Stimulated activated CD4-positive, alpha-beta T cell treated with anti-CD3 and anti-CD28 coated beads, Interleukin-12 subunit alpha, Interleukin-12 subunit beta, amount 100 ng/mL, for 24 hours (primary cell): ENCODE data around the gene UBE4B.
A peak's percentile ranks its signal among the peaks of the same experiment; 100 is the strongest.

ENCODE experiments used
- DNase-seq, 2 experiments: peaks; one replicate each; pipeline ENCODE4 v3.0.0-alpha.2; 2020; ENCODE audit warnings: low read depth in 2 of 2

Gene UBE4B

GRCh38 chr1:10033359-10033845 is 644 bp downstream of the UBE4B start:
- peak in 1 of 2 experiments; percentile 1 for DNase-seq

- no peak for DNase-seq
Measured at GRCh38 chr1:10042746-10043145, 10.0 kb downstream of the UBE4B start.

DNA sequence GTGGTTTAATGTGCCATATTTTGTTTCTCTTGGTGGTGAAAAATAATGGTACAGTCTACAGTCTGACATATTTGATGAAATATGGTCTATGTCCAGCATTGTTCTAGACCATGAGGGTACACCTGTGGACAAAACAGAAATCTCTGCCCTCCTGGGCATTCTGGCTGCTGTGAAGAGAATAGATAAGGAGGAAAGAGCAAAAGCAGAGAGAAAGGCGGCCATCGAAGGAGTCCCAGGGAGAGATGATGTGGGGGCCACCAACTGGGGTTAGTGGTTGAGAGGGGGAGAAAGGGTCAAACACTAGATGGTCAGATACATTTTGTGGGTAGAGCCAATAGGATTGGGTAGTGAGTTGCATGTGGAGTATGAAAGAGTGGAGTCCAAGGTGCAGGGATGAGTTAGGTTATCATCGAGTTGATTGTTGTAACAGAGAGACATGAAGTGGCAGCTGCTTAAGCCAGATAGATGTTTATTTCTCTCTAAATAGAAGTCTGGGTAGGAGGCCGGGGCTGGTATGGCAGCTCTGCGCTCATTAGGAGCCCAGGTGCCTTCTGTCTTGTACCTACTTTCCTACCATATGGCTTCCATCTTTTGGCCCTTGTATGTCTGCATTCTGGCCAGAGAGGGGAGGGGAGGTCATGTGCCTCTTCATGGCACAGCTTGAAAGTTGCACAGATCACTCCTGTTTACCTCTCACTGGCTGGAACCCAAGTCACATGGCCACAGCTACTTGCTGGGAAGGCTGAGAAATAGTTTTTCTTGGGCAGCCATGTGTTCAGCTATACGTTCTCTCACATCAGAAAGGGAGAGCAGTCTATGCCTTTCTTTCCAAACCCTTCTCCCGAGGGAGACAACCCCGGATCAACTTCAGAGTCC is 13.0 kb downstream of the UBE4B start:
- DNase-seq, result no peak

GRCh38 chr1:10046356-10047085 is 13.8 kb downstream of the UBE4B start:
- no peak for DNase-seq

- DNase-seq, result no peak
Measured at GRCh38 chr1:10048601-10049000, 15.8 kb downstream of the UBE4B start.

DNA sequence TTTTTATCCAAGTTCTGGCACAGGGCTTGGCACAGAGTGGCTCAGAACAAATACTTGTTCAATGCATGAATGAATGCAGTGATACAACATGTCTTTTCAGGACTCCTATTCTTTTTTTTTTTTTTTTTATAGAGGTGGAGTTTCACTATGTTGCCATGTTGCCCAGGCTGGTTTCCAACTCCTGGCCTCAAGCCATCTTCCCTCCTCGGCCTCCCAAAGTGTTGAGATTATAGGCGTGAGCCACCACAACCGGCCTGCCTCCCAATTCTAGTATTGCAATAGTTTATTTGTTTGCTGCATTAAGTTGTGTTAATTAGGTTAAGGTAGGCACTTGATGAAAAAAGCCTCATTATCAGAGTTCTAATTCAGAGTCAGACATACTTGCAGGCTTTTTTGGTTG is 17.9 kb downstream of the UBE4B start:
- no peak for DNase-seq

- no peak for DNase-seq
Measured at GRCh38 chr1:10051656-10052055, 18.9 kb downstream of the UBE4B start.

DNA sequence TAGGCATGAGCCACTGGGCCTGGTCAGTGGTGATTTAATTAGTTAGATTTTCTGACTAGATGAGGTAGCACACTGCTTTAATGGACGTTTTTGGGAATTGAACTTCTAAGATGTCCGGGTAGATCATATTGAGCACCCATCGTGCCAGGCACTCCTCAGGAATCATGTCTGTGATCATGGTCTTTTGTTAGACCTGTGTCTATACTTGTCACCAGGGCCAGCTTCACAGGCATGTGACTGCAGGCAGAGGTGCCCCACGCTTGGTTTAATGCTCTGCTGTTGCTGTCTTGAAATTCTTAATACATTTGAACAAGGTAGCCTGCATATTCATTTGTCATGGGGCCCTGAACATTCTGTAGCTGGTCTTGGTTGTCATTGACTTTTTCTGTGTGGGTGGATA is 19.6 kb downstream of the UBE4B start:
- no peak for DNase-seq

DNA sequence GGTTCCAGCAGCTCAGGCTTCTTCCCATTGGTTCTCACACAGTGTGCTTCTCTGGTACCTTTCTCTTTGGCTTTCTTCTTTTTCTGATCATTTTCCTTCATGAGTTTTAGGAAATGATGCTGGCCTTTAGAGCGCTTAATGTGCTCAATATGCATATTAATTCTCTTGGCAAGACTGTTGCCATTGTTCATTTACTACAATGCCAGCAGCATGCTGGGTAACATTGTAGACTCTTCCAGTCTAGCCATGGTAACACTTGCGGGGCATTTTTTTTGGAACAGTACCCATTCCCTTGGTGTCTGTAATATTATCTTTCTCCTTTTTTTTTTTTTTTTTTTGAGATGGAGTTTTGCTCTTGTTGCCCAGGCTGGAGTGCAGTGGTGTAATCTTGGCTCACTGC is 21.7 kb downstream of the UBE4B start:
- no peak for DNase-seq

GRCh38 chr1:10056599-10056987 is 23.8 kb downstream of the UBE4B start:
- DNase-seq, result no peak

DNA sequence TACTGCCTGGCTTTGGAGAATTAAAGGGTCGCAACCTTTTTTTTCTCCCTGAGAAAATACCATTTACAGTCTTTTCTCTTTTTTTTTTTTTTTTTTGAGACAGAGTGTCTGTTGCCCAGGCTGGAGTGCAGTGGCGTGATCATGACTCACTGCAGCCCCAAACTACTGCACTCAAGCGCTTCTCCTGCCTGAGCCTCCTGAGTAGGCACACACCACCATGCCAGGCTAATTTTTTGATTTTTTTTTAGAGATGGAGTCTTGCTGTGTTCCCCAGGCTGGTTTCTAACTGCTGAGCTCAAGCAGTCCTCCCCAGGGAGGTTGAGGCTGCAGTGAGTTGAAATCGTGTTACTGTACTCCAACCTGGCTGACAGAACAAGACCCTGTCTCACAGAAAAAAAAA is 24.6 kb downstream of the UBE4B start:
- no peak for DNase-seq

- no peak for DNase-seq
Measured at GRCh38 chr1:10057796-10058195, 25.0 kb downstream of the UBE4B start.

- no peak for DNase-seq
Measured at GRCh38 chr1:10059342-10059718, 26.6 kb downstream of the UBE4B start.

DNA sequence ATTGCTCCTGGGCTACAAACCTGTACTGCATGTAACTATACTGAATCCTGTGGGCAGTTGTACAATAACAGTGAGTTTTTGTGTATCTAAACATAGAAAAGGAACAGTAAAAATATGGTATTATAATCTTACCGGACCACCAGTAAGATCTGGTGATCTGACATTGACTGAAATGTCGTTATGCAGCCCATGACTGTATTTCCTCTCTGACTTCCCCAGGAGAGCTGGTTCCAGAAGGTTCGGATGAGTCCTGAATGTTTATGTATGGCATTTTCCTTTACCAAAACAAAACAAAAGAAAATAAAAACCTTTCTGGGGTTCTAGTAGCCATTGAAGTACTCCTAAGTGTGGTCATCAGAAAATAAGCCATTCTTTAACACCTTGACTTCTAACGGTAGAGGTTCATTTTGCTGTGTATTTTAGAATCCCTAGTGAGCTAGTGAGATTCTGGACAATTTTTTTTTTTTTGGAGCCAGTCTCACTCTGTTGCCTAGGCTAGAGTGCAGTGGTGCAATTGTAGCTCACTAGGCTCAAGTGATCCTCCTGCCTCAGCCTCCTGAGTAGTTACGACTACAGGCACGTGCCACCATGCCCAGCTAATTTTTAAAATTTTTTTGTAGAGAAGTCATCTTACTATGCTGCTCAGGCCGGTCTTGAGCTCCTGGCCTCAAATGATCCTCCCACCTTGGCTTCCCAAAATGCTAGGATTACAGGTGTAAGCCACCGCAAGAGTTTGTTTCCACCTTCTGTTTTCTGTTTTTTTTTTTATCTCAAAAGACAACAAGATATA is 27.7 kb downstream of the UBE4B start:
- DNase-seq, result no peak

DNA sequence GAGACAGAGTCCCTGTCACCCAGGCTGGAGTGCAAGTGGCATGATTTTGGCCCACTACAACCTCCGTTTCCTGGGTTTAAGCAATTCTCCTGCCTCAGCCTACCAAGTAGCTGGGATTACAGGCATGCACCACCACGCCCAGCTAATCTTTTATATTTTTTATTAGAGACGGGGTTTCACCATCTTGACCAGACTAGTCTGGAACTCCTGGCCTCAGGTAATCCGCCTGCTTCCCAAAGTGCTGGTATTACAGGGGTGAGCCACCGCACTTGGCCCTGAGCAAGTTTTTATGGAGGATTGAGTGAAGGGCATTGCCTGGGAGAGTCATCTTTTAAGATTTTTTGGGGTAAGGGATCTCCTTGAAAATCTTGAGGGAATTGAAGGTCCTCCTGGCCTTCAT is 28.5 kb downstream of the UBE4B start:
- DNase-seq, result no peak

GRCh38 chr1:10063878-10064277 is 31.1 kb downstream of the UBE4B start:
- DNase-seq, result no peak

DNA sequence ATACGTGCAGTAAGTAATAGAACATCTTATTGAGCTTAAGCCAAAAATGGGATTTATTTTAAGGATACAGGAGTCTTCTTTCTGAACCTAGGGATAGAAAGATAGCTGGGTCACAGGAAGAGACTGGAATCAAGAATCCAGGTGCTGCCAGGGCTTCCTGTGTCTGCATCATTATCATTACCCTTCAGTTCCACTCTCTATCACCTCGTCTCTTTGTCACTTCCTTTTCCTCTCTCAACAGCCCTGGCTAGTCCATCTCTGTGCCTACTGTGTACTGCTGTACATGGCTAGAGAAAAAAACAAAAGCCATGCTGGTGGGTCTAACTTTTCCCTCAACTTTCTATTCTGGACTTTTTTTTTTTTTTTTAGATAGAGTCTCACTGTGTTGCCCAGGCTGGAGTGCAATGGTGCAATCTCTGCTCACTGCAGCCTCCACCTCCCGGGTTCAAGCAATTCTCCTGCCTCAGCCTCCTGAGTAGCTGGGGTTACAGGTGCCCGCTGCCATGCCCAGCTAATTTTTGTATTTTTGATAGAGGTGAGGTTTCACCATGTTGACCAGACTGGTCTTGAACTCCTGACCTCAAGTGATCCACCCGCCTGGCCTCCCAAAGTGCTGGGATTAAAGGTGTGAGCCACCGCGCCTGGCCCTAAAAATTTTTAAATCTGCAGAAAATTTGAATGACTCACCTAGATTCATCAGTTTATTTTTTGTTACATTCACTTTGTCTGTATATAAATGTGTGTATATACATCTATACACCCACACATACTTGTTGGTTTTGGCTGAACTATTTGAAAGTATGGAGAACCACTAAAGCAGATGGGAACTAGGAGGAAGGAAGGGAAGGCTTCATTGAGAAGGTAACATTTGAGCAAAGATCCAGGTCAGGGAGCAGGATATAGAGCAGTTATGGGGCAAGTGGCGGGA is 31.9 kb downstream of the UBE4B start:
- DNase-seq, result no peak

- no peak for DNase-seq
Measured at GRCh38 chr1:10065344-10065685, 32.6 kb downstream of the UBE4B start.

DNA sequence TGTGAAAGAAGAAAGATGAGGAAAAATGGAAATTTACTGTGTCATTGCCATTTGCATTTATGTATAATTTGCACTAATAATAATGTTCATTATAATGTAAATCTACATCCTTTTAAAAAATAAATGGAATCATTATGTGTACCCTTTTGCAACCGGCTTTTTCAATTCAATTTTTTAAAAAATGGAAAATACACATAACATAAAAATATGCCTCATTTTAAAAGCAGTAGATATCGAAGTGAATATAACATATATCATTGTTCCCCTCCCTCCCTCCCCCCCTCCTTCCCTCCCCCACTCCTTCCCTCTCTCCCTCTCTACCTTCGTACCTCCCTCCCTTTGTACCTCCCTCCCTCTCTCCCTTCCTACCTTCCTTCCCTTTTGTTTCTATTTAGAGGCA is 33.0 kb downstream of the UBE4B start:
- no peak for DNase-seq

DNA sequence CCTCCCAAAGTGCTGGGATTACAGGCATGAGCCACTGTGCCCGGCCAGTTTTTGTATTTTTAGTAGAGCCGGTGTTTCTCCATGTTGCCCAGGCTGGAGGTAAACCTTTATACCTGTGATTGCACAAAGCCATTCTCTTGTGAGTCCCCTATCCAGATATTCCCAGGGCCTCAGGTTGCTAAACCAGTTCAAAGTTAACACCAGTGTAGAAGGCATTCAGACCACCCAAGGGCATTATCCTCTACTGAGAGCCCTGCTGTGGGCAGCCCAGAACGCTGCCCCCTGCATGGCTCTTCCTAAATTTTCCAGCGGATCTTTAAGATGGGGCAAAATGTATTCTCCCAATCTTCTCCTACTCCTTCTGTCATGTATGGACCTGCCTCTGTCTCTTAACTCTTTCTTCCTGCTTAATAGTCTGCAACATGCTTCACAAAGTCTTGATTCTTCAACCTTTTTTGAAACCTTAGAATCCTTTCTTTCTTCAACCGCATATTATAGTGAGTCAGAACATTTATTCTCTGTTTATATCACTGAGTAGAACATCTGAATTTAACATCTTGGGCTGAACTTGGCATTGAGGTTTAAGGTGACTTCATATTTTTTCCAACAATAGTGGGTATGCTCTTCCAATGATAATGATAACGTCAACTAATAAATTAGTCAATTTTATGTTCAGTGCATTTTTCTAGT is 36.0 kb downstream of the UBE4B start:
- DNase-seq, result no peak

DNA sequence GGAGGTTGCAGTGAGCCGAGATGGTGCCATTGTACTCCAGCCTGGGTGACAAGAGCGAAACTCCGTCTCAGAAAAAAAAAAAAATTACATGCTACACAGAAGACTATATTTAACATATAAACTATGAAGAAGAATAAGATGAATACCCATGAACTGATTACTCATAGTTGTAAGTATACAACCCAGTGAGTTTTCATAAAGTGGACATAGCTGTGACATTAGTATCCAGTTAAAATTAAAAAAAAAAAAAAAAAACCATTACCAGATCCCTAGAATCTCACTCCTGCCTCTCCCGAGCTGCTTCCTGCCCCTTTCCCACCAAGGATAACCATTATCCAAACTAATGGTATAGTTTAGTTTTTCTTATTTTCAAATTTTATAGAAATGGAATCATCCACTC is 37.4 kb downstream of the UBE4B start:
- no peak for DNase-seq
